A549 (cell line): Measurements from ENCODE around the gene SLC7A6OS.

ENCODE experiments used
- POLR2A ChIP-seq: IDR thresholded peaks from 2 replicates; pipeline ENCODE4 v1.6.1; 2012; ENCODE audit warnings: mild to moderate bottlenecking, low read length
- SMC3 ChIP-seq: fragments of >200 bp; sonication (Bioruptor Twin); formaldehyde crosslinking; IDR thresholded peaks from 3 replicates; pipeline ENCODE4 v1.6.1; 2018; ENCODE audit warnings: inconsistent platforms
- TF ChIP-seq, protein P1 (sequence below): fragments of 200-600 bp; sonication (generic); IDR thresholded peaks from 2 replicates; pipeline ENCODE4 v1.6.1; 2016; ENCODE audit warnings: antibody characterized with exemption, mild to moderate bottlenecking, moderate library complexity
- TF ChIP-seq, protein P2 (sequence below): IDR thresholded peaks from 2 replicates; pipeline ENCODE4 v1.6.1; 2012; ENCODE audit warnings: low read depth, borderline replicate concordance
- TF ChIP-seq, protein P3 (sequence below): fragments of >200 bp; sonication (Bioruptor Twin); formaldehyde crosslinking; IDR thresholded peaks from 3 replicates; pipeline ENCODE4 v1.5.1; 2016
- TF ChIP-seq, protein P4 (sequence below): IDR thresholded peaks from 2 replicates; pipeline ENCODE4 v1.6.1; 2012

DNA sequence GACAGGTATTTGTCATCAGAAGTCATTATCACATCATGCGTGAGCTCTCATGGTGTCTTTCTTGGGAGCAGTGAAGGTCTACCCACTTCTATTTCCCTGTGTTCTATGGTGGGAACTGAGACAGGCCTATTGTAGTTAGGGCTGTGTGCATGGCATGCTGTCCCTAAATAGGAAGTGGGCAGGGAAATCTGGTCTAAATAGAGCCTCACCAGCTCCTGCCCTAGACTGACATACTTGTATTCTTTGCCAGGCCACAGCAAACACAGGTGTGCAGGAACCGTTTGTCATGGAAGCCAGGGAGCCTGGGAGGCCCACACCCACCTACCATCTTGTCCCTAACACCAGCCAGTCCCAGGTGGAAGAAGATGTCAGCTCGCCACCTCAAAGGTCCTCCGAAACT lies 36.3 kb downstream of the SLC7A6OS start:
- TF ChIP-seq, protein P1, sequence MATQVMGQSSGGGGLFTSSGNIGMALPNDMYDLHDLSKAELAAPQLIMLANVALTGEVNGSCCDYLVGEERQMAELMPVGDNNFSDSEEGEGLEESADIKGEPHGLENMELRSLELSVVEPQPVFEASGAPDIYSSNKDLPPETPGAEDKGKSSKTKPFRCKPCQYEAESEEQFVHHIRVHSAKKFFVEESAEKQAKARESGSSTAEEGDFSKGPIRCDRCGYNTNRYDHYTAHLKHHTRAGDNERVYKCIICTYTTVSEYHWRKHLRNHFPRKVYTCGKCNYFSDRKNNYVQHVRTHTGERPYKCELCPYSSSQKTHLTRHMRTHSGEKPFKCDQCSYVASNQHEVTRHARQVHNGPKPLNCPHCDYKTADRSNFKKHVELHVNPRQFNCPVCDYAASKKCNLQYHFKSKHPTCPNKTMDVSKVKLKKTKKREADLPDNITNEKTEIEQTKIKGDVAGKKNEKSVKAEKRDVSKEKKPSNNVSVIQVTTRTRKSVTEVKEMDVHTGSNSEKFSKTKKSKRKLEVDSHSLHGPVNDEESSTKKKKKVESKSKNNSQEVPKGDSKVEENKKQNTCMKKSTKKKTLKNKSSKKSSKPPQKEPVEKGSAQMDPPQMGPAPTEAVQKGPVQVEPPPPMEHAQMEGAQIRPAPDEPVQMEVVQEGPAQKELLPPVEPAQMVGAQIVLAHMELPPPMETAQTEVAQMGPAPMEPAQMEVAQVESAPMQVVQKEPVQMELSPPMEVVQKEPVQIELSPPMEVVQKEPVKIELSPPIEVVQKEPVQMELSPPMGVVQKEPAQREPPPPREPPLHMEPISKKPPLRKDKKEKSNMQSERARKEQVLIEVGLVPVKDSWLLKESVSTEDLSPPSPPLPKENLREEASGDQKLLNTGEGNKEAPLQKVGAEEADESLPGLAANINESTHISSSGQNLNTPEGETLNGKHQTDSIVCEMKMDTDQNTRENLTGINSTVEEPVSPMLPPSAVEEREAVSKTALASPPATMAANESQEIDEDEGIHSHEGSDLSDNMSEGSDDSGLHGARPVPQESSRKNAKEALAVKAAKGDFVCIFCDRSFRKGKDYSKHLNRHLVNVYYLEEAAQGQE = no peak
- TF ChIP-seq, protein P2, sequence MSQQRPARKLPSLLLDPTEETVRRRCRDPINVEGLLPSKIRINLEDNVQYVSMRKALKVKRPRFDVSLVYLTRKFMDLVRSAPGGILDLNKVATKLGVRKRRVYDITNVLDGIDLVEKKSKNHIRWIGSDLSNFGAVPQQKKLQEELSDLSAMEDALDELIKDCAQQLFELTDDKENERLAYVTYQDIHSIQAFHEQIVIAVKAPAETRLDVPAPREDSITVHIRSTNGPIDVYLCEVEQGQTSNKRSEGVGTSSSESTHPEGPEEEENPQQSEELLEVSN = no peak
- no peak for TF ChIP-seq SMC3
- TF ChIP-seq, protein P3, sequence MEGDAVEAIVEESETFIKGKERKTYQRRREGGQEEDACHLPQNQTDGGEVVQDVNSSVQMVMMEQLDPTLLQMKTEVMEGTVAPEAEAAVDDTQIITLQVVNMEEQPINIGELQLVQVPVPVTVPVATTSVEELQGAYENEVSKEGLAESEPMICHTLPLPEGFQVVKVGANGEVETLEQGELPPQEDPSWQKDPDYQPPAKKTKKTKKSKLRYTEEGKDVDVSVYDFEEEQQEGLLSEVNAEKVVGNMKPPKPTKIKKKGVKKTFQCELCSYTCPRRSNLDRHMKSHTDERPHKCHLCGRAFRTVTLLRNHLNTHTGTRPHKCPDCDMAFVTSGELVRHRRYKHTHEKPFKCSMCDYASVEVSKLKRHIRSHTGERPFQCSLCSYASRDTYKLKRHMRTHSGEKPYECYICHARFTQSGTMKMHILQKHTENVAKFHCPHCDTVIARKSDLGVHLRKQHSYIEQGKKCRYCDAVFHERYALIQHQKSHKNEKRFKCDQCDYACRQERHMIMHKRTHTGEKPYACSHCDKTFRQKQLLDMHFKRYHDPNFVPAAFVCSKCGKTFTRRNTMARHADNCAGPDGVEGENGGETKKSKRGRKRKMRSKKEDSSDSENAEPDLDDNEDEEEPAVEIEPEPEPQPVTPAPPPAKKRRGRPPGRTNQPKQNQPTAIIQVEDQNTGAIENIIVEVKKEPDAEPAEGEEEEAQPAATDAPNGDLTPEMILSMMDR = no peak
- no peak for TF ChIP-seq POLR2A
- TF ChIP-seq, protein P4, sequence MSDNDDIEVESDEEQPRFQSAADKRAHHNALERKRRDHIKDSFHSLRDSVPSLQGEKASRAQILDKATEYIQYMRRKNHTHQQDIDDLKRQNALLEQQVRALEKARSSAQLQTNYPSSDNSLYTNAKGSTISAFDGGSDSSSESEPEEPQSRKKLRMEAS = no peak
